ENCODE data around the gene FHIT. TPM values are rescaled to one million over a fixed set of nuclear protein-coding genes. Genes with fewer than 3 reads are reported as not detected.

Gene FHIT
- total RNA-seq, 1 donor from 2014 or later, result 23.8 TPM

DNA sequence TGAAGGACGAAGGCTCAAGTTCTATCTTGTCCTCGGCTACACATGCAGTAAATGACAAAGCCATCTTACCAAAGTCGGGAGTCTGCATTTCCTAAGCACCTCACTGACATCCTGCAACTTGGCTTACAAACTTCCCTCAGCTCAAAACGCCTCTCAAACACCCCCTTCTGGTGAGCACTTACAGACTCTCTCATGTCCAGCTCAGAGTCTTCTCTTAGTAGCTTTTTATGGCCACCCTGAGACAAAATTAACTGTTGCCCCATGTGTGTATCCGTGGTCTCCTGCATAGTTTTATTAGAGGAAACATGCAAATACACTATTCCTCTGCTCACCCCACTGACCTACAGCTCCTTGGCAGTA lies 819.7 kb downstream of the FHIT start:
- DNase-seq, result peak; percentile 56
- Mint-ChIP-seq H3K4me3 (no peak overlapping the region), H3K9me3 (peaks cover 8% of the 10 kb centered on the region), H3K27me3 (no peaks in the 10 kb centered on the region), H3K27ac (no peak overlapping the region), H3K36me3 (ENCODE audit: low read depth) (no peaks in the 10 kb centered on the region), H3K4me1 (peaks cover 13% of the 10 kb centered on the region)
- intact Hi-C loops (cut with micrococcal nuclease), result no loop called here

GRCh38 chr3:60430205-60430604 lies 821.0 kb downstream of the FHIT start:
- Mint-ChIP-seq H3K27me3 (no peaks in the 10 kb centered on the region), H3K27ac (no peak overlapping the region), H3K9me3 (peaks cover 4% of the 10 kb centered on the region), H3K4me1 (peaks cover 13% of the 10 kb centered on the region), H3K4me3 (no peak overlapping the region), H3K36me3 (ENCODE audit: low read depth) (no peaks in the 10 kb centered on the region)
- intact Hi-C loops (cut with micrococcal nuclease), result no loop called here
- DNase-seq, result no peak

DNA sequence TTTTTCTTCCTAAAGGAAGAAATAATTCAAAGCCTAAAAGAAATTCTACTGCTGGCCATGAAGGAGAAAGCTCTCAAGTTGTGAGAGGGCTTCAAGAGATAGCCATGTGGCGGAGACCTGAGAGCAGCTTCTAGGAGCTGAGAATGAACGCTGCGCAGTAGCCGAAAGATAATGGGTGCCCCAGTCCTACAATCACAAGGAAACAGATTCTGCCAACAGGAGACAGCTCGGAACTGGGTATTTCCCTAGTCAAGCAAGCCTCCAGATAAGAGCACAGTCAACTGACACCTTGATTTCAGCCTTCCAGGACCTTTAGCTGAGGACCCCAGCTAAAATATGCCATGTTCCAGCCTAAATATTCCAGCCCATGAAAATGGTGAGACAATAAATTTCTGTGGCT lies 824.1 kb downstream of the FHIT start:
- no peaks in the 10 kb centered on the region for H3K27me3 Mint-ChIP-seq
- H3K4me1 Mint-ChIP-seq, result peaks cover 11% of the 10 kb centered on the region
- intact Hi-C loops (cut with micrococcal nuclease), result no loop called here
- H3K4me3 Mint-ChIP-seq, result no peak overlapping the region
- DNase-seq, result no peak
- H3K36me3 Mint-ChIP-seq (ENCODE audit: low read depth), result no peaks in the 10 kb centered on the region
- no peak overlapping the region for H3K27ac Mint-ChIP-seq
- H3K9me3 Mint-ChIP-seq, result peaks cover 12% of the 10 kb centered on the region

DNA sequence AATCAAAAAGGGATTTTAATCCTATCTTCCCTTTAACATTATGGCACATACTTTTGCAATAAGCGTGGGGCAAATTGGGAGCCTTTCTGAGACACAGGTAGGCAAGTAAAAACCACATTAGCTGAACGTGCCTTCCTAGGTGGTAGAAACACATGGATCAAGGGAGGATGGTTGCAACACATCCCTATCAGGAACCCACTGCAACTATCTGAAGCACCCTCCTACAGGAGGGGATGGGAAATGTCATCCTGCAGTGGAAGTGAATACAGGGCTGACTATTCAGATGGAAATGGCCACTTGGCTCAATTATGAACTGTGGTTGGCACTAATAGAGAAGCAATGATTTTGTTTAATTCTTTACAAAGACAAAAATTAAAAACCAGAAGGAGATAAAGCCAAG lies 826.3 kb downstream of the FHIT start:
- Mint-ChIP-seq H3K4me3 (no peak overlapping the region), H3K27me3 (no peaks in the 10 kb centered on the region), H3K4me1 (peaks cover 3% of the 10 kb centered on the region), H3K9me3 (peaks cover 12% of the 10 kb centered on the region), H3K36me3 (ENCODE audit: low read depth) (peaks cover 3% of the 10 kb centered on the region), H3K27ac (no peak overlapping the region)
- DNase-seq, result no peak
- intact Hi-C loops (cut with micrococcal nuclease), result no loop called here

- H3K36me3 Mint-ChIP-seq (ENCODE audit: low read depth), result peaks cover 3% of the 10 kb centered on the region
- intact Hi-C loops (cut with micrococcal nuclease), result no loop called here
- peaks cover 12% of the 10 kb centered on the region for H3K9me3 Mint-ChIP-seq
- no peaks in the 10 kb centered on the region for H3K4me1 Mint-ChIP-seq
- H3K27ac Mint-ChIP-seq, result no peak overlapping the region
- DNase-seq, result no peak
- no peaks in the 10 kb centered on the region for H3K27me3 Mint-ChIP-seq
- H3K4me3 Mint-ChIP-seq, result no peak overlapping the region
Observed at GRCh38 chr3:60424034-60424433, 827.2 kb downstream of the FHIT start.

GRCh38 chr3:60423556-60423955 lies 827.7 kb downstream of the FHIT start:
- no peak overlapping the region for H3K4me3 Mint-ChIP-seq
- no peak for DNase-seq
- H3K36me3 Mint-ChIP-seq (ENCODE audit: low read depth), result peaks cover 3% of the 10 kb centered on the region
- no peak overlapping the region for H3K27ac Mint-ChIP-seq
- peaks cover 12% of the 10 kb centered on the region for H3K9me3 Mint-ChIP-seq
- no peaks in the 10 kb centered on the region for H3K27me3 Mint-ChIP-seq
- H3K4me1 Mint-ChIP-seq, result no peaks in the 10 kb centered on the region
- intact Hi-C loops (cut with micrococcal nuclease), result no loop called here

GRCh38 chr3:60421749-60422446 lies 829.4 kb downstream of the FHIT start:
- Mint-ChIP-seq H3K4me3 (no peak overlapping the region), H3K27ac (no peak overlapping the region), H3K4me1 (no peaks in the 10 kb centered on the region), H3K36me3 (ENCODE audit: low read depth) (peaks cover 3% of the 10 kb centered on the region), H3K9me3 (peaks cover 12% of the 10 kb centered on the region), H3K27me3 (no peaks in the 10 kb centered on the region)
- DNase-seq, result no peak
- intact Hi-C loops (cut with micrococcal nuclease), result no loop called here

DNA sequence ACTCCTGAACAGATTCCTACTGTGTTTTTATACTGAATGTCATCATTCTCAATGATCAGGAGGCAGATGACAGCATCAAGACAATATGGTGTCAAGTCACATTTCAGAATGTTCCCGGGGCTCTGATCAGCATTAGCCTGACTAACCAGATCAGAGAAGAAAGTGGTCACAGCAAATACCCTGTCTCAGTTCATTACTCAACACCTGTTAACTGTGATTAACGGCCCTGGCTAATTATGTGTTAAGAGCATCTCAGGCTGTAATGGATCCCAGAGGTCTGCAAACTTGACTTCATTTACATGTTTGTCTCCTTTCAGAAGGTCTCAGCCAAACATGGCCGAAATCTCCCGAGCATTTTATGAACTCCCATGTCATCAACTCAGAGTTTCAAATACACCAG lies 833.7 kb downstream of the FHIT start:
- no peak overlapping the region for H3K27ac Mint-ChIP-seq
- H3K4me3 Mint-ChIP-seq, result no peak overlapping the region
- intact Hi-C loops (cut with micrococcal nuclease), result no loop called here
- H3K27me3 Mint-ChIP-seq, result no peaks in the 10 kb centered on the region
- H3K9me3 Mint-ChIP-seq, result peaks cover 11% of the 10 kb centered on the region
- H3K36me3 Mint-ChIP-seq (ENCODE audit: low read depth), result peaks cover 4% of the 10 kb centered on the region
- H3K4me1 Mint-ChIP-seq, result no peaks in the 10 kb centered on the region
- no peak for DNase-seq

- H3K27ac Mint-ChIP-seq, result no peak overlapping the region
- DNase-seq, result no peak
- peaks cover 1% of the 10 kb centered on the region for H3K36me3 Mint-ChIP-seq (ENCODE audit: low read depth)
- H3K27me3 Mint-ChIP-seq, result no peaks in the 10 kb centered on the region
- H3K9me3 Mint-ChIP-seq, result peaks cover 6% of the 10 kb centered on the region
- H3K4me3 Mint-ChIP-seq, result no peak overlapping the region
- H3K4me1 Mint-ChIP-seq, result no peaks in the 10 kb centered on the region
- intact Hi-C loops (cut with micrococcal nuclease), result no loop called here
Observed at GRCh38 chr3:60414011-60414410, 837.2 kb downstream of the FHIT start.

- Mint-ChIP-seq H3K36me3 (ENCODE audit: low read depth) (peaks cover 1% of the 10 kb centered on the region), H3K9me3 (peaks cover 6% of the 10 kb centered on the region), H3K27ac (no peak overlapping the region), H3K27me3 (no peaks in the 10 kb centered on the region), H3K4me1 (no peaks in the 10 kb centered on the region), H3K4me3 (no peak overlapping the region)
- intact Hi-C loops (cut with micrococcal nuclease), result no loop called here
- no peak for DNase-seq
Observed at GRCh38 chr3:60413551-60413950, 837.7 kb downstream of the FHIT start.

GRCh38 chr3:60403866-60404265 lies 847.4 kb downstream of the FHIT start:
- Mint-ChIP-seq H3K9me3 (peaks cover 3% of the 10 kb centered on the region), H3K4me3 (no peak overlapping the region), H3K27ac (no peak overlapping the region), H3K4me1 (peaks cover 4% of the 10 kb centered on the region), H3K36me3 (ENCODE audit: low read depth) (no peaks in the 10 kb centered on the region), H3K27me3 (no peaks in the 10 kb centered on the region)
- intact Hi-C loops (cut with micrococcal nuclease), result no loop called here
- no peak for DNase-seq

DNA sequence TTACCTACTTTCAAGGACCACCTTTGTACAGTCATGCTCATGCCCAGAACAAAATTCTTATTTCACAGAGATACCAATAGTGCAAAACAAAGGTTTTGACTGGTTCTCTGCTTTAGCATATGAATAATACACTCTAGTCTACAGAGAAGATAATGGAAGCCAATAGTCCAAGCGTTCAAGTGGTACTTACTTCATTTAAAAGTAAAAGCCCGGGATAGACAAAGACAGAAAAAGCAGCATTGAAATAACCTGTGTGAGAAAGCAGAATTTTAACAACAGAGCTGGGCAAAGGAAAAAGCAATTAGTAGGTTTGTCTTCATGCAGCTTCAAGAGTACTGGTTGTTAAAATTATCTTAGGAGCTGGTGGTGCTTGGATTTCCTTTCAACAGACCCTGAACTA lies 848.3 kb downstream of the FHIT start:
- no peak overlapping the region for H3K4me3 Mint-ChIP-seq
- intact Hi-C loops (cut with micrococcal nuclease), result no loop called here
- H3K36me3 Mint-ChIP-seq (ENCODE audit: low read depth), result no peaks in the 10 kb centered on the region
- DNase-seq, result no peak
- peaks cover 3% of the 10 kb centered on the region for H3K9me3 Mint-ChIP-seq
- H3K27me3 Mint-ChIP-seq, result no peaks in the 10 kb centered on the region
- H3K27ac Mint-ChIP-seq, result no peak overlapping the region
- H3K4me1 Mint-ChIP-seq, result peaks cover 4% of the 10 kb centered on the region

DNA sequence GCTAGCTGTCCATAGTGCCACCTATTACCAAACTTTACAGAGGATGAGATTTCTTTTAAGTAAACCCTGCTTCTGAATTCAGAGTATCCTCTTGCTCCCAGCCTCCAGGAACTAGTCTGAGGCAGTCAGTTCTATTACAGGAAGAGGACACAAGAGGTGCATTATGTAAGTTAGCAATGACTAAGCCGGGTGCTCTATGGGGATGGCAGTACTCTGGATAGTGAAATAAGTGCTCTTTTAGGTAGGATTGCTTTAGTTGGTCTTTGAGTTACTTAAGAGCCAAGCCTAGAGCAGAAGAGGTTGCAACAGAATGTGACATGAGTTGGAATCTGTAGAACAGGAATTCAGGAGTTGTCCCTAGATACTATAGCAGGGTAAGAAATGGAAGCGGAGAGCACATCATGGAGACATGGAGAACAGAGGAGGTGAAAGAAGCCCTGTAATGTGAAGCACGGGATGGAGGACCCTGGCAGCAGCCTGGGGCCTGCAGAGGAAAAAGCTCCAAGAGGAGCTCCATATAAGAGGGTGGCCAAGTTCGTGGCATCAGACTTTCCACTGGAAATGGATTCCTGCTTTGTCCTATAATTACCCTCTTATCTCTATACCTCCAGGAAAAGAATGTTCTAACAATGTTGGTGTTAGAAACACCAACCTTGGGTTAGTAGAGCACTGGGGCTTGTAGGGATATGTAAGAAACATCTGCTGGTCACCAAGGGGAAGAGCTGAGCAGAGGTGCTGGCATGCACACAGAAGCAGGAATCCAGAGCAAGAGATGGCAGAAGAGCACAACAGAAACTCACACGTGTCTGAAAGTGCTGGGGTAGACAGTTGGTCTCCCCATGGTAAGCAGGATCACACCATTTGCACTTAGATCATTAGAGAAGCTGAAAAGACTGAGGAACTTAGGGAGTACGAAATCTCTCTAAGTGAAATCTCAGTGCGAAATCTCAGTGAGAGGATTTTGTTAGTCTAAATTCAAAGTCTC lies 851.1 kb downstream of the FHIT start:
- Mint-ChIP-seq H3K27ac (no peak overlapping the region), H3K27me3 (no peaks in the 10 kb centered on the region), H3K9me3 (peaks cover 3% of the 10 kb centered on the region), H3K4me3 (no peak overlapping the region), H3K36me3 (ENCODE audit: low read depth) (no peaks in the 10 kb centered on the region), H3K4me1 (peaks cover 4% of the 10 kb centered on the region)
- no peak for DNase-seq
- intact Hi-C loops (cut with micrococcal nuclease), result no loop called here

GRCh38 chr3:60399292-60399691 lies 852.0 kb downstream of the FHIT start:
- Mint-ChIP-seq H3K4me3 (no peak overlapping the region), H3K9me3 (no peaks in the 10 kb centered on the region), H3K27me3 (no peaks in the 10 kb centered on the region), H3K36me3 (ENCODE audit: low read depth) (no peaks in the 10 kb centered on the region), H3K27ac (no peak overlapping the region), H3K4me1 (peaks cover 4% of the 10 kb centered on the region)
- no peak for DNase-seq
- intact Hi-C loops (cut with micrococcal nuclease), result no loop called here
